Measurements from ENCODE around the gene BCL2L12. TPM values are rescaled to one million over a fixed set of nuclear protein-coding genes. Genes with fewer than 3 reads are reported as not detected.
"Not testable (repeated sequence)": the region's sequence is repeated elsewhere in the genome, so short reads cannot be mapped to it uniquely, and the experiment has no call there.

BCL2L12 gene
- total RNA-seq, 1 donor from 2014 or later, result 11.4 TPM

- Histone ChIP-seq H3K27me3 (ENCODE audit: low read depth) (no peaks in the 10 kb centered on the region), H3K4me3 (no peak overlapping the region), H3K9me3 (replicated peaks) (no peaks in the 10 kb centered on the region), H3K36me3 (no peaks in the 10 kb centered on the region), H3K4me1 (peaks cover 11% of the 10 kb centered on the region), H3K27ac (replicated peaks) (no peak overlapping the region)
- DNase-seq, result no peak
- intact Hi-C loops (cut with micrococcal nuclease), result no loop called here
- TF ChIP-seq CTCF (IDR thresholded peaks at IDR 0.05; ENCODE audit: borderline replicate concordance), result no peak
Observed at GRCh38 chr19:49718991-49719390, 53.3 kb downstream of the BCL2L12 start.

- H3K4me3 ChIP-seq; intact Hi-C loops (cut with micrococcal nuclease); DNase-seq; H3K27ac ChIP-seq (replicated peaks); H3K27me3 ChIP-seq (ENCODE audit: low read depth); H3K36me3 ChIP-seq; H3K9me3 ChIP-seq (replicated peaks): not testable (repeated sequence)
- peaks cover 11% of the 10 kb centered on the region for H3K4me1 ChIP-seq
Observed at GRCh38 chr19:49719420-49719819, 53.7 kb downstream of the BCL2L12 start.

Small RNAs within 50 kb of the gene (microRNA-seq; reads per million reads assigned to microRNA genes)
- not detected for gene MIR5088

Other genes starting within 250 kb of the BCL2L12 start
- gene PTH2, start 242.5 kb upstream of the BCL2L12 start, total RNA-seq, result not detected
- gene GFY, start 240.5 kb upstream of the BCL2L12 start, total RNA-seq, result 0.14 TPM
- gene SLC17A7, start 224.4 kb upstream of the BCL2L12 start, total RNA-seq, result 0.99 TPM
- 24.7 TPM for gene PIH1D1, start 214.1 kb upstream of the BCL2L12 start, total RNA-seq
- 9.6 TPM for gene ALDH16A1, start 212.7 kb upstream of the BCL2L12 start, total RNA-seq
- gene FLT3LG, start 191.7 kb upstream of the BCL2L12 start, total RNA-seq, result 3.1 TPM
- gene RPL13A, start 178.3 kb upstream of the BCL2L12 start, total RNA-seq, result 1,308 TPM
- gene RPS11, start 169.5 kb upstream of the BCL2L12 start, total RNA-seq, result 998 TPM
- gene FCGRT, start 153.3 kb upstream of the BCL2L12 start, total RNA-seq, result 80.9 TPM
- gene RCN3, start 137.9 kb upstream of the BCL2L12 start, total RNA-seq, result 7.5 TPM
- gene NOSIP, start 85.4 kb upstream of the BCL2L12 start, total RNA-seq, result 47.3 TPM
- 0.88 TPM for gene PRRG2, start 84.6 kb upstream of the BCL2L12 start, total RNA-seq
- 15.5 TPM for gene PRR12, start 74.8 kb upstream of the BCL2L12 start, total RNA-seq
- gene RRAS, start 25.8 kb upstream of the BCL2L12 start, total RNA-seq, result 116 TPM
- 38.8 TPM for gene SCAF1, start 23.7 kb upstream of the BCL2L12 start, total RNA-seq
- gene IRF3, start 76 bp upstream of the BCL2L12 start, total RNA-seq, result 34.5 TPM
- gene PRMT1, start 11.3 kb downstream of the BCL2L12 start, total RNA-seq, result 112 TPM
- 0.49 TPM for gene ADM5, start 23.7 kb downstream of the BCL2L12 start, total RNA-seq
- gene CPT1C, start 25.2 kb downstream of the BCL2L12 start, total RNA-seq, result 2.5 TPM
- gene TSKS, start 97.4 kb downstream of the BCL2L12 start, total RNA-seq, result 0.38 TPM
- gene AP2A1, start 101.1 kb downstream of the BCL2L12 start, total RNA-seq, result 65.5 TPM
- 18.3 TPM for gene FUZ, start 147.4 kb downstream of the BCL2L12 start, total RNA-seq
- gene MED25, start 152.4 kb downstream of the BCL2L12 start, total RNA-seq, result 65.8 TPM
- gene PTOV1, start 185.2 kb downstream of the BCL2L12 start, total RNA-seq, result 104 TPM
- gene PNKP, start 201.6 kb downstream of the BCL2L12 start, total RNA-seq, result 45.1 TPM
- gene AKT1S1, start 211.4 kb downstream of the BCL2L12 start, total RNA-seq, result 36.0 TPM
- 47.5 TPM for gene TBC1D17, start 211.8 kb downstream of the BCL2L12 start, total RNA-seq
- not detected for gene IL4I1, start 231.0 kb downstream of the BCL2L12 start, total RNA-seq